GM21825 (cell line): Measurements from ENCODE around the gene FAM25G.
"Not testable (repeated sequence)": the region's sequence is repeated elsewhere in the genome, so short reads cannot be mapped to it uniquely, and the experiment has no call there.

ENCODE experiments used
- ATAC-seq: cut with Tn5 transposase; IDR thresholded peaks from one replicate; pipeline ENCODE4 v1.9.1; 2021; ENCODE audit warnings: mild to moderate bottlenecking, moderate library complexity; ENCODE audit not compliant: unreplicated experiment

FAM25G gene

DNA sequence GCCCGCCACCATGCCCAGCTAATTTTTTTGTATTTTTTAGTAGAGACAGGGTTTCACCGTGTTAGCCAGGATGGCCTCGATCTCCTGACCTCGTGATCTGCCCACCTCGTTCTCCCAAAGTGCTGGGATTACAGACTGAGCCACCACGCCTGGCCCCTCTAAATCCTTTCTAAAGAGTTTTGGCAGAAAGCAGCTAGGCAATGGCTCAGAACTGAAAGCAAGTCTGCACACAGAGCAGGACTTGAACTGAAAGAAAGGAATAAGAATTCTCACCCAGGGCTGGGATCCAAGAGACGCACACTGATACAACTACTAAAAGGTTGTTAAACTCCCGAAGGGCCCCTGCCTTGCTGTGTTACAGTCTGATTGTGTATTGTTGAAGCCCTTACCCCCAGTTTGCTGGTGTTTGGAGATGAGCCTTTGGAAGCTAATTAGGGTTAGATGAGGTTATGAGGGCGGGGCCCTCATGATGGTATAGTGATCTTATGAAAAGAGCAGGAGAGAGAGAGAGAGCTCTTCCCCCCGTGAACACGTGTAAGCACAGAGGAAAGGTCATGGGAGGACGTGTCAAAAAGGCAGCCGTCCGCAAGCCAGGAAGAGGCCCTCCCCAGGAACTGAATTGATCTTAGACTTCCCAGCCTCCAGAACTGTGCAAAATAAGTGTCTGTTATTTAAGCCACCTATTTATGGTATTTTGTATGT, 26.1 kb downstream of the FAM25G start:
- ATAC-seq, result not testable (repeated sequence)

GRCh38 chr10:47462577-47463358, 28.7 kb downstream of the FAM25G start:
- not testable (repeated sequence) for ATAC-seq

GRCh38 chr10:47461261-47461687, 30.2 kb downstream of the FAM25G start:
- ATAC-seq, result peak; percentile 74

- no peak for ATAC-seq
Observed at GRCh38 chr10:47458466-47459154, 32.9 kb downstream of the FAM25G start.

GRCh38 chr10:47457826-47458225, 33.7 kb downstream of the FAM25G start:
- ATAC-seq, result no peak

GRCh38 chr10:47457528-47457820, 34.0 kb downstream of the FAM25G start:
- no peak for ATAC-seq

- no peak for ATAC-seq
Observed at GRCh38 chr10:47456794-47457527, 34.5 kb downstream of the FAM25G start.

DNA sequence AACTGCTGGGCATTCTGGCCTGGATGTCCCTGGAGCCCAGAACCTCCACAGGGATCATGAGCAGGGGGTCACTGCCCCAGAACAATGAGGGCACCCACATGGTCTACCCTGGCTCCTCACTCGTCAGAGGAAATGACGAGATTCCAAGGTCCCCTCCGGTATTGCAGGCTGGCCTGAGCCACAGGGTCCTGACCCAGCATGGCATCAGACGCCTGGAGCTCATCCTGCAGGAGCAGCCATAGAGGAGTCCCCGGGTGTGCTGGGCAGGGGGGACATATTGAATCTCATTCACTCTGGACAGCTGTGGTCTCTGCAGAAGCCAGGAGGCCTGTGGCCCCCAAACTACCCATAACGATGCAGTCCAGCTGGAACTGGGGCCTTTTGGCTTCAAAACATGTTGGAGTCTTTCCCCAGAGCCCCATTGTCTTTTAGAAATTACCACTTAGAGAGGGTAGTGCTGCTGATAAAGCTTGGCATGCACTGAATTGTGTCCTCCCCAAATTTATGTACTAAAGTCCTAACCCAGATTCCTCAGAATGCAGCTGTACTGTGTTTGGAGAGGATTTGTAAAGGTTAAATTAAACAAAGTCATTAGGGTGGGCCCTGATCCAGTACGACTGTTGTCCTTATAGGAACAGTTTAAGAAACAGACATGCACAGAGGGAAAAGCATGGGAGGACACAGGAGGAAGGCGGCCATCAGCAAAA, 35.3 kb downstream of the FAM25G start:
- ATAC-seq, result no peak

DNA sequence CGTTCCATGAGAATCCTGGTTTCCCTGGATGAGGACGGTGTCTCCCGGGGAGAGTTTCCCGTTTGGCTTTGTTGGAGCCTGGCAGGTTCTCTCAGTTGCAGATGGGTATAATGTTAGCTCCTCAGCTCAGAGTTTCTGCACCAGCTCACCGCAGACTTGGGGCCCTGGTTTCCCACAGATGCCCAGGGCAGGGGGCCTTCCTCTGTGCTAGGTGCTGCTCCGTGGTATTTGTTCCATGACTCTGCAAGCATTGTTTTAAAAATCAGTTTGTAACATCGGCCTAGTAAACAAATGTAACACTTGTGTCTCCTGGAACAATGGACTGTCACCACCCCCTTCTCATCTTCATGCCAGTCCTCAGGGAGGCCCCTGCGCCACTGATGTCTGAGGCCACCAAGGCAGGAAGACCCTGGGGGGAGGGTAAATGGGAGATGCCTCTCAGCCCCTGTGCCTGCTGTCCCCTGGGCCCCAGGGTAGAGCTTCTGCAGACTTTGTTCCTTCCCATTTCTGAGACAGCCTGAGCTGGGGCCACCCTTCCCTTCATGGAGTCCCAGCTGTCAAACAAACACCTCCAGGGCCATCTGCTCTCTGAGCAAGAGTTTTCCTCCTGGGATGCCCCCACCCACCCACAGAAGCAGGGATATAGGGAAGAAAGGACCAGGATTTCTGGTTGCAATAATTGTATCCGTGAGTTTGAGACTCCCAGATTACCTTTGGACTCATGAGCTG, 36.0 kb downstream of the FAM25G start:
- not testable (repeated sequence) for ATAC-seq

GRCh38 chr10:47454780-47455058, 36.8 kb downstream of the FAM25G start:
- ATAC-seq, result no peak

- ATAC-seq, result no peak
Observed at GRCh38 chr10:47454008-47454779, 37.3 kb downstream of the FAM25G start.

DNA sequence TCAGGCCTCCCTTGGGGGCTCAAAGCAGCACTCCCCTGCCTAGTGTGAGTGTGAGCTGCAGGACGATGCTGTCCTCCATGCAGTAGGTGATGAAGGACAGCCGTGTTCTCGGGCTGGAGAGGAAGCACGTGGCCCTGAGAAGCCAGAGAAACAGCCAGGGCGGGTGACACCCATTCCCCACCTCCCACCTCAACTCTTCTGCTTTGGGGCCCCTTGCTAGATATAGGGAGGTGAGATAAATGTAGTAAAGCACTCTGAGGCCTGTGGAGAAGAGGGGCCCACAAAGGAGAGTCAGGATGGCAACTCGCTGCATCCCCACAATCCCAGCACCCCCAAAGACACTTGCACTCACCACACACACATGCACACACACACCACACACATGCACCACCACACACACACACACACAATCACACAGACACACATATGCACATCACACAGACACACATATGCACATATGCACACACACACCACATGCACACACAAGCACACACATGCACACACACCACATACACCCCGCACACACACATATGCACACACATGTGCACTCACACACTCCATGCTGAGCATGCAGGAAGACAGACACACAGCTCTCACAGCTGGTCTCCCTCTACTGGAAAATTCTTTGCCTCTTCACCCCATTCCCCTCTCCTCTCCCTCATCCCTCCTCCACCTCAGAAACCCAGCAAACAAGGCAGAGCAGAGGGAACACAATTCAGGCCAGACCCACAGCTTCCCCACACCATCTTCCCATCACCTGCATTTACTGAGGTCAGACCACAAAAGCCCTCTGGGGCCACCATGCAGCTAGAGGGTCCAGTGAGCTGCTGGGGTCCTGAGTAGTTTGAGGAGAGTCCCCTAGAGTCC, 38.1 kb downstream of the FAM25G start:
- ATAC-seq, result no peak

DNA sequence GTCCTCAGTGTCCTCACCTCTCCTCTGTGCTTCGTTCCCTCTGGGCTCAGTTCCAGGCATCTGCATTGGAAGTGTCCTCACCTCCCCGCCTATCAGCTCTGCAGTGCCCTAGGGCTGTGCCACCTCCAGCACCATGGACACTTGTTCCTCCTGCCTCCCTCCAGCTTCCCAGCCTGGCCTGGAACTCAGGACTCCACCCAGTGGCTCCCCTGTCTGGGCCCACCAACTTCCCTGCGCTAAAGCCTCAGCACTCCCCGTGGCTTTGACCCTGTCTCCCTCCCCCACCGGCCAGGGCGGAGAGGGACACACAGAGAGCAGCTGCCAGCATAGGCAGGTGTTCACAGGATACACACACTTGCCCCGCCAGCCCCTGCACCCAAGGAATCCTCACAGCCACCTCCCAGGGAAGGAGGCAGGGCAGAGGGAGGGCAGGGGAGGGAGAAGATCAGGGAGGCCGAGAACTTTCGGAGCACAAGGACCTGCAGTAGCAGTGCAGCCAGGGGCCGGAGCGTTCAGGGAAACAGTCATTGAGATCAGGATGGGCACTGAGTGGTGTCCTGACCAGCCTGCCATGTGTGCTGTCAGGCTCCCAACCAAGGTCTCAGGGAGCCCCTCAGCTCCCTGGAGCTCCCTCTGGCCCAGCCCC, 38.9 kb downstream of the FAM25G start:
- no peak for ATAC-seq

DNA sequence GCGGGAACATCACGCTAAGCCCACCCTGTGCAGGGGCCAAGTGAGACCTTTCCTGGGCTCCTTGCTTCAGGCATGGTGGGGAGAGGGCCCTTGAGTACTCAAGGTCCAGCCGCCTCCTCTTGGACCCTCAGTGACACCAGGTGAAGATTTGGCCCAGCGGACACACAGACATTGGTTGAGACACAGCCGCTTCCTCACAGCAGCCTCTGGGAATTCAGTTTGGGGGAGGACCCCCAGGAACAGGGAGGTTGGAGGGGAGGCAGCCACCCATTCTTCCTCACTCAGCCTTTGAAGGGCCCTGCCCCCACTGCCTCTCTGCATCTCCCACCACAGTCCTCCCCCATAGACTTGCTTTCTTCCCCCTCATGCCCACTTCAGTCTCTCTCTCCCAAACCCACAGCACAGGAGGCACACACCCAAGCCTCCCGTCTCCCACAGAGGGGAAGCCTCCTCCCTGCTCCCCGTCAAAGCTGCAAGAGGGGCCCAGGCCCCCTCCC, 39.5 kb downstream of the FAM25G start:
- ATAC-seq, result no peak

- no peak for ATAC-seq
Observed at GRCh38 chr10:47451273-47451997, 40.1 kb downstream of the FAM25G start.

DNA sequence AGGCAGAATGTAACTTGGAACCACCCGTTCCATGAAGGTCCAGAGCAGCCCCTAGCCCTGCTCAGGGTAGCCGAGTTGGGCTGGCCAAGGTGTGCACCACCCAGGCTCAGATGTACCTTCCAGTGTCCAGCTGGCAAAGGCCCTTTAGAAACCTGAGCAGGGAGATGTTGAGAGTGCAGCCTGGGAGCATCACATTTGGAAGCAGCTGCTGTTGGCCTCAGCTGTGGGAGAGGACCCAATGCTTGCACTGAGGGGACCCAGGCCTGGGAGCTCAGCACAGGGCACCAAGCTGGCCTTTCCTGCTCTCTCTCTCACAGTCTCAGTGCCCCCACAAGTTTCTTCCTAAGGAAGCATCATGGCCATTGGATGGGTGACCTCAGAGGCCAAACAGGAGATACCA, 41.1 kb downstream of the FAM25G start:
- ATAC-seq, result no peak

- ATAC-seq, result no peak
Observed at GRCh38 chr10:47449979-47450378, 41.5 kb downstream of the FAM25G start.
